ENCODE measurements around the gene ABHD5.

GRCh38 chr3:43647331-43648166, 43.2 kb upstream of the ABHD5 start:
- TF ChIP-seq CTCF (conservative IDR thresholded peaks at IDR 0.05; ENCODE audit: low read depth, low read length) (no peak), EZH2 (IDR thresholded peaks at IDR 0.05; ENCODE audit: low read length, unreplicated experiment) (no peak), EZH2phosphoT487 (IDR thresholded peaks at IDR 0.05; ENCODE audit: borderline replicate concordance, low read length) (no peak)
